Calu3 (cell line): ENCODE results near the gene CHODL. TPM values are rescaled to one million over a fixed set of nuclear protein-coding genes. Genes with fewer than 3 reads are reported as not detected.

Source experiments
- BruUV-seq: library from RNA; stranded (reverse); fragments of 400-500 nt; replicated peaks from 2 replicates; lab custom pipeline; 2021; lab: Mats Ljungman, UMichigan
- CTCF ChIA-PET: fragments of 300-600 bp; sonication (Branson Sonifier 250); formaldehyde crosslinking; loops from one replicate; lab custom pipeline; 2022; ENCODE audit warnings: antibody characterized with exemption; lab: Charles Lee
- DNase-seq: peaks from one replicate; pipeline ENCODE4 v3.0.0; 2022
- H3K27ac Mint-ChIP-seq: one replicate; pipeline ENCODE4 v1.8.0; 2022; ENCODE audit warnings: mixed read lengths; ENCODE audit not compliant: unreplicated experiment
- H3K27me3 Mint-ChIP-seq: one replicate; pipeline ENCODE4 v1.8.0; 2022; ENCODE audit warnings: mixed read lengths; ENCODE audit not compliant: unreplicated experiment
- H3K36me3 Mint-ChIP-seq: one replicate; pipeline ENCODE4 v1.8.0; 2022; ENCODE audit warnings: mild to moderate bottlenecking, moderate library complexity, mixed read lengths; ENCODE audit not compliant: insufficient read depth, unreplicated experiment
- H3K4me1 Mint-ChIP-seq: one replicate; pipeline ENCODE4 v1.8.0; 2022; ENCODE audit warnings: mild to moderate bottlenecking, low read depth, mixed read lengths; ENCODE audit not compliant: unreplicated experiment
- H3K4me3 Mint-ChIP-seq: one replicate; pipeline ENCODE4 v1.8.0; 2022; ENCODE audit warnings: mild to moderate bottlenecking, low read depth, moderate library complexity, mixed read lengths; ENCODE audit not compliant: unreplicated experiment
- H3K9me3 Mint-ChIP-seq: one replicate; pipeline ENCODE4 v1.8.0; 2022; ENCODE audit warnings: low read depth, mixed read lengths; ENCODE audit not compliant: unreplicated experiment
- CTCF ChIP-seq: fragments of 200-600 bp; IDR thresholded peaks from one replicate; pipeline ENCODE4 v1.8.0; 2022; ENCODE audit warnings: antibody characterized with exemption; ENCODE audit not compliant: unreplicated experiment
- intact Hi-C: fragments of 100-400 bp; cut with micrococcal nuclease; formaldehyde crosslinking; loops from one replicate; pipeline ENCODE4 v1.10.0; 2022; ENCODE audit not compliant: unreplicated experiment
- total RNA-seq: library from RNA; stranded (reverse); gene quantifications from 2 replicates; pipeline ENCODE4 v1.2.3, GENCODE V29; 2022

Gene CHODL
- total RNA-seq, 1 experiment from 2014 or later: not detected

DNA sequence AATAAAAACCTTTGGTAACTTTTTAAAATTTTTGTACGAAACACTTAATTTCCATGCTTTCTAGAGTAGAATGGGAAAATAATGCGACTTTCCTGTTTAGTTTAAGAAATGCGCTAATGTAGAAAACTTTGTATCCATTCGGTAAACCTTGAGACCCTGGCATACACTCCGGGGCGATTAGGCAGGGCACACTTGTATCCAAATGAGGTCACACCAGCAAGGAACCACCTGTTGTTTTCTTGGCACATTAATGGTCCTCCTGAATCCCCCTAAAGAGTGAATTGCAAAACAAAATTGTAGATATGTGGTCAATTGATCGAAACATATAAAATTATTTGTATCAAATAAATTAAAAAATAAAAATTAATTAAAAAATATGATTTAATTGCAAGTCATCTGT lies 25.2 kb downstream of the CHODL start:
- H3K9me3 Mint-ChIP-seq: peaks cover 4% of the 10 kb centered on the region
- no peak overlapping the region for H3K4me3 Mint-ChIP-seq
- CTCF ChIA-PET: no interaction called here
- intact Hi-C loops: no loop called here
- H3K36me3 Mint-ChIP-seq: no peaks in the 10 kb centered on the region
- no peaks in the 10 kb centered on the region for H3K27me3 Mint-ChIP-seq
- no peaks in the 10 kb centered on the region for H3K4me1 Mint-ChIP-seq
- DNase-seq: no peak
- no TSS peak for BruUV-seq
- H3K27ac Mint-ChIP-seq: no peak overlapping the region
- no peak for TF ChIP-seq CTCF

DNA sequence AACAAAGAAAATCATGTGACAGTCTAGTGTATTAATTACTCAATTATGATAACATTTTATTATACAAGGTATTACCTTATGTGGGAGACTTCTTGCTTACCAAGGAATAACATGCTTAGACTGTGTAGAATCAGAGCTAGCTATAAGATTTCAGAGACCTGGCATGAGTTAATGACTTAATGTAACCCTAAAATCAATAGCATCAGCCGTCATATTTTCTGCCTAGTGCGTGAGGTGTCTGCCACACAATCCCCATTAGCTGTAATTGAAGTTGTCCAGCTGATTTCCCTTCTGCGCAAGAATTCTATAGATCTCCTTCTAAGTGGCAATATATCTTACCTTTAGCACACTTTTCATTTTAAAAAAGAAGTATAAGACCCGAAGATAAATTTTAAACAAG lies 28.8 kb downstream of the CHODL start:
- Mint-ChIP-seq H3K27ac (no peak overlapping the region), H3K36me3 (no peaks in the 10 kb centered on the region), H3K9me3 (peaks cover 4% of the 10 kb centered on the region), H3K27me3 (no peaks in the 10 kb centered on the region), H3K4me3 (no peak overlapping the region), H3K4me1 (no peaks in the 10 kb centered on the region)
- CTCF ChIA-PET: no interaction called here
- TF ChIP-seq CTCF: no peak
- no TSS peak for BruUV-seq
- intact Hi-C loops: no loop called here
- DNase-seq: no peak

- H3K4me1 Mint-ChIP-seq: no peaks in the 10 kb centered on the region
- intact Hi-C loops: no loop called here
- CTCF ChIA-PET: no interaction called here
- DNase-seq: no peak
- H3K27me3 Mint-ChIP-seq: no peaks in the 10 kb centered on the region
- no peak for TF ChIP-seq CTCF
- H3K9me3 Mint-ChIP-seq: no peaks in the 10 kb centered on the region
- no peak overlapping the region for H3K4me3 Mint-ChIP-seq
- H3K36me3 Mint-ChIP-seq: no peaks in the 10 kb centered on the region
- no peak overlapping the region for H3K27ac Mint-ChIP-seq
- BruUV-seq: no TSS peak
Measured at GRCh38 chr21:18274370-18274769, 29.7 kb downstream of the CHODL start.

DNA sequence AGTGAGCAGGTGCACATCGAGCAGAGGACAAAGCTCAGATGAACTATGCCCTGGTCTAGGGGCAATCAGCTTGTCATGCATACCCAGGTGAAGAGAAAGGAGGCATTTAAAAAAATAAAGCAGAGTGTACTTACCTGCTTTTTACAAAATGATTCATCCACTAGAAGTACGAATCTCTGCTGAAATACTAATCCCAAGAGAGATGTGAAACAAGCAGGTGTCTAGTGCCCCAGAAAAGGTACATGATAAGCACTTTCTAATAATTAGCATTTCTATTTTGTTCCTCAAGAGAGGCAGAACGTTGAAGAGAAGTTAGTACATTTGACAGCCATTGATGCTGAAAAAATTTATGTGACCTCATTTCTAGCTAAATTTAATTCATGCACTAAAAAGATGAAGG lies 31.1 kb downstream of the CHODL start:
- no peak overlapping the region for H3K27ac Mint-ChIP-seq
- intact Hi-C loops: no loop called here
- H3K36me3 Mint-ChIP-seq: no peaks in the 10 kb centered on the region
- BruUV-seq: no TSS peak
- no peak for DNase-seq
- H3K27me3 Mint-ChIP-seq: no peaks in the 10 kb centered on the region
- TF ChIP-seq CTCF: no peak
- no peaks in the 10 kb centered on the region for H3K9me3 Mint-ChIP-seq
- no peaks in the 10 kb centered on the region for H3K4me1 Mint-ChIP-seq
- CTCF ChIA-PET: no interaction called here
- no peak overlapping the region for H3K4me3 Mint-ChIP-seq
